Neutrophil (primary cell): ENCODE measurements around the gene PPP6R3.
A peak's percentile ranks its signal among the peaks of the same experiment; 100 is the strongest.

Source experiments
- H3K27ac ChIP-seq: fragments of 200-600 bp; sonication (generic); 2 replicates; pipeline ENCODE4 v1.5.1; 2016; ENCODE audit warnings: mild to moderate bottlenecking, moderate library complexity
- H3K27me3 ChIP-seq: fragments of 200-600 bp; sonication (generic); 2 replicates; pipeline ENCODE4 v1.6.0; 2016; ENCODE audit warnings: mild to moderate bottlenecking
- H3K36me3 ChIP-seq: fragments of 200-600 bp; sonication (generic); 2 replicates; pipeline ENCODE4 v1.5.1; 2017
- H3K4me1 ChIP-seq, 2 experiments: fragments of 200-600 bp in 1 of 2; sonication (generic) in 1 of 2; 1 replicate in 1 of 2; 2 replicates in 1 of 2; pipeline versions ENCODE4 v1.5.1 to v1.6.1; 2013 to 2016; ENCODE audit warnings: low read depth in 1 of 2, low read length in 1 of 2, mild to moderate bottlenecking in 1 of 2, moderate library complexity in 1 of 2; ENCODE audit not compliant: control insufficient read depth in 1 of 2, insufficient read depth in 1 of 2
- H3K4me3 ChIP-seq, 2 experiments: fragments of 200-600 bp in 1 of 2; sonication (generic) in 1 of 2; 1 replicate in 1 of 2; 2 replicates in 1 of 2; pipeline ENCODE4 v1.5.1; 2013 to 2016; ENCODE audit warnings: low read depth in 1 of 2, low read length in 1 of 2, mild to moderate bottlenecking in 1 of 2, moderate library complexity in 1 of 2
- H3K9me3 ChIP-seq: fragments of 200-600 bp; sonication (generic); 2 replicates; pipeline ENCODE4 v1.5.1; 2016
- CTCF ChIP-seq: fragments of 200-600 bp; sonication (generic); IDR thresholded peaks from 2 replicates; pipeline ENCODE4 v1.5.1; 2016; ENCODE audit warnings: antibody characterized with exemption

The PPP6R3 gene

GRCh38 chr11:68518191-68518590 lies 57.6 kb downstream of the PPP6R3 start:
- no peaks in the 10 kb centered on the region for H3K27me3 ChIP-seq
- H3K36me3 ChIP-seq: peaks cover 34% of the 10 kb centered on the region
- H3K9me3 ChIP-seq: no peaks in the 10 kb centered on the region
- H3K4me1 ChIP-seq: peaks cover 14 to 21% of the 10 kb centered on the region in 2 experiments
- TF ChIP-seq CTCF: no peak
- no peak overlapping the region for H3K27ac ChIP-seq
- no peak overlapping the region for H3K4me3 ChIP-seq

GRCh38 chr11:68521969-68522652 lies 61.6 kb downstream of the PPP6R3 start:
- TF ChIP-seq CTCF: no peak
- no peak overlapping the region for H3K27ac ChIP-seq
- no peak overlapping the region for H3K4me3 ChIP-seq
- peaks cover 11 to 12% of the 10 kb centered on the region in 2 experiments for H3K4me1 ChIP-seq
- peaks cover 59% of the 10 kb centered on the region for H3K36me3 ChIP-seq
- no peaks in the 10 kb centered on the region for H3K27me3 ChIP-seq
- no peaks in the 10 kb centered on the region for H3K9me3 ChIP-seq

- Histone ChIP-seq H3K4me3 (no peak overlapping the region), H3K36me3 (peaks cover 67% of the 10 kb centered on the region), H3K27me3 (no peaks in the 10 kb centered on the region), H3K4me1 (peaks cover 17 to 19% of the 10 kb centered on the region in 2 experiments), H3K27ac (no peak overlapping the region), H3K9me3 (no peaks in the 10 kb centered on the region)
- no peak for TF ChIP-seq CTCF
Measured at GRCh38 chr11:68523033-68523432, 62.5 kb downstream of the PPP6R3 start.

GRCh38 chr11:68523743-68524142 lies 63.2 kb downstream of the PPP6R3 start:
- no peak overlapping the region for H3K4me3 ChIP-seq
- H3K27me3 ChIP-seq: no peaks in the 10 kb centered on the region
- TF ChIP-seq CTCF: no peak
- peaks cover 24 to 27% of the 10 kb centered on the region in 2 experiments for H3K4me1 ChIP-seq
- peak overlapping the region; percentile 13 for H3K27ac ChIP-seq
- H3K36me3 ChIP-seq: peaks cover 67% of the 10 kb centered on the region
- no peaks in the 10 kb centered on the region for H3K9me3 ChIP-seq

- Histone ChIP-seq H3K4me3 (no peak overlapping the region), H3K9me3 (no peaks in the 10 kb centered on the region), H3K27me3 (no peaks in the 10 kb centered on the region), H3K4me1 (peaks cover 29 to 31% of the 10 kb centered on the region in 2 experiments), H3K27ac (peak overlapping the region; percentile 13), H3K36me3 (peaks cover 67% of the 10 kb centered on the region)
- no peak for TF ChIP-seq CTCF
Measured at GRCh38 chr11:68524213-68524612, 63.7 kb downstream of the PPP6R3 start.
